GM12873 (cell line): Measurements from ENCODE around the gene SH3GL3.

Experiments used
- CTCF ChIP-seq: IDR thresholded peaks from 2 replicates; pipeline ENCODE4 v1.5.1; 2012; ENCODE audit warnings: low read depth, mild to moderate bottlenecking, moderate library complexity, low read length, control low read depth; ENCODE audit not compliant: insufficient read depth; ENCODE audit errors: missing control alignments

SH3GL3 gene

GRCh38 chr15:83462026-83462425 lies 14.9 kb downstream of the SH3GL3 start:
- TF ChIP-seq CTCF = no peak

GRCh38 chr15:83462953-83463433 lies 15.9 kb downstream of the SH3GL3 start:
- no peak for TF ChIP-seq CTCF

- no peak for TF ChIP-seq CTCF
Measured at GRCh38 chr15:83470887-83471286, 23.7 kb downstream of the SH3GL3 start.

- no peak for TF ChIP-seq CTCF
Measured at GRCh38 chr15:83471307-83471866, 24.2 kb downstream of the SH3GL3 start.

GRCh38 chr15:83472151-83472550 lies 25.0 kb downstream of the SH3GL3 start:
- TF ChIP-seq CTCF = no peak

- TF ChIP-seq CTCF = no peak
Measured at GRCh38 chr15:83472797-83473196, 25.7 kb downstream of the SH3GL3 start.

- TF ChIP-seq CTCF = no peak
Measured at GRCh38 chr15:83474578-83474977, 27.4 kb downstream of the SH3GL3 start.
